Measurements from ENCODE around the gene NRXN3.
"Not testable (repeated sequence)": the region's sequence is repeated elsewhere in the genome, so short reads cannot be mapped to it uniquely, and the experiment has no call there.

Gene NRXN3

GRCh38 chr14:78486081-78486480 is 315.9 kb downstream of the NRXN3 start:
- DNase-seq (ENCODE audit: low read depth, low spot score), result no peak

- no peak for DNase-seq (ENCODE audit: low read depth, low spot score)
Measured at GRCh38 chr14:78486621-78487020, 316.4 kb downstream of the NRXN3 start.

GRCh38 chr14:78487573-78487972 is 317.4 kb downstream of the NRXN3 start:
- not testable (repeated sequence) for DNase-seq (ENCODE audit: low read depth, low spot score)

GRCh38 chr14:78488938-78489337 is 318.8 kb downstream of the NRXN3 start:
- DNase-seq (ENCODE audit: low read depth, low spot score), result no peak

GRCh38 chr14:78491048-78491447 is 320.9 kb downstream of the NRXN3 start:
- DNase-seq (ENCODE audit: low read depth, low spot score), result no peak

- DNase-seq (ENCODE audit: low read depth, low spot score), result no peak
Measured at GRCh38 chr14:78498062-78498595, 328.0 kb downstream of the NRXN3 start.

- no peak for DNase-seq (ENCODE audit: low read depth, low spot score)
Measured at GRCh38 chr14:78501909-78502308, 331.7 kb downstream of the NRXN3 start.

- no peak for DNase-seq (ENCODE audit: low read depth, low spot score)
Measured at GRCh38 chr14:78508023-78508422, 337.9 kb downstream of the NRXN3 start.

- DNase-seq (ENCODE audit: low read depth, low spot score), result no peak
Measured at GRCh38 chr14:78509516-78509915, 339.3 kb downstream of the NRXN3 start.

- no peak for DNase-seq (ENCODE audit: low read depth, low spot score)
Measured at GRCh38 chr14:78512021-78512420, 341.8 kb downstream of the NRXN3 start.

- peak; percentile 4 for DNase-seq (ENCODE audit: low read depth, low spot score)
Measured at GRCh38 chr14:78519863-78520262, 349.7 kb downstream of the NRXN3 start.

GRCh38 chr14:78524196-78524595 is 354.0 kb downstream of the NRXN3 start:
- DNase-seq (ENCODE audit: low read depth, low spot score), result no peak

GRCh38 chr14:78524766-78525165 is 354.6 kb downstream of the NRXN3 start:
- no peak for DNase-seq (ENCODE audit: low read depth, low spot score)

- peak; percentile 45 for DNase-seq (ENCODE audit: low read depth, low spot score)
Measured at GRCh38 chr14:78530078-78530477, 359.9 kb downstream of the NRXN3 start.

- no peak for DNase-seq (ENCODE audit: low read depth, low spot score)
Measured at GRCh38 chr14:78534141-78534540, 364.0 kb downstream of the NRXN3 start.

- DNase-seq (ENCODE audit: low read depth, low spot score), result no peak
Measured at GRCh38 chr14:78535041-78535440, 364.9 kb downstream of the NRXN3 start.

- DNase-seq (ENCODE audit: low read depth, low spot score), result not testable (repeated sequence)
Measured at GRCh38 chr14:78541788-78542187, 371.6 kb downstream of the NRXN3 start.

GRCh38 chr14:78543433-78543832 is 373.3 kb downstream of the NRXN3 start:
- DNase-seq (ENCODE audit: low read depth, low spot score), result no peak

- DNase-seq (ENCODE audit: low read depth, low spot score), result no peak
Measured at GRCh38 chr14:78561074-78561473, 390.9 kb downstream of the NRXN3 start.

GRCh38 chr14:78566026-78566858 is 396.1 kb downstream of the NRXN3 start:
- DNase-seq (ENCODE audit: low read depth, low spot score), result peak; percentile 89

- no peak for DNase-seq (ENCODE audit: low read depth, low spot score)
Measured at GRCh38 chr14:78566859-78567172, 396.6 kb downstream of the NRXN3 start.

- DNase-seq (ENCODE audit: low read depth, low spot score), result no peak
Measured at GRCh38 chr14:78567343-78567742, 397.2 kb downstream of the NRXN3 start.

- DNase-seq (ENCODE audit: low read depth, low spot score), result not testable (repeated sequence)
Measured at GRCh38 chr14:78573736-78574135, 403.6 kb downstream of the NRXN3 start.

Measured in ELF-1 (cell line).